HG02588 (cell line): ENCODE data around the gene PSMD1.

ENCODE experiments used
- ATAC-seq: cut with Tn5 transposase; IDR thresholded peaks from one replicate; pipeline ENCODE4 v1.9.1; 2021; ENCODE audit warnings: mild to moderate bottlenecking, moderate library complexity; ENCODE audit not compliant: unreplicated experiment

The PSMD1 gene

GRCh38 chr2:231034291-231034882, 22.3 kb upstream of the PSMD1 start:
- ATAC-seq = no peak

GRCh38 chr2:231036131-231036530, 20.5 kb upstream of the PSMD1 start:
- no peak for ATAC-seq

GRCh38 chr2:231036578-231037106, 20.0 kb upstream of the PSMD1 start:
- ATAC-seq = no peak

GRCh38 chr2:231037202-231037730, 19.4 kb upstream of the PSMD1 start, which contains the start of gene C2orf72:
Gene C2orf72 (plus strand): TSS chr2:231037523. CDS start chr2:231037566, 43 bp downstream.
- no peak for ATAC-seq

- ATAC-seq = no peak
Measured at GRCh38 chr2:231037731-231038482, 18.8 kb upstream of the PSMD1 start.

- ATAC-seq = no peak
Measured at GRCh38 chr2:231038483-231039293, 18.0 kb upstream of the PSMD1 start.

- ATAC-seq = no peak
Measured at GRCh38 chr2:231039294-231039664, 17.4 kb upstream of the PSMD1 start.

- no peak for ATAC-seq
Measured at GRCh38 chr2:231039821-231040364, 16.8 kb upstream of the PSMD1 start.

- no peak for ATAC-seq
Measured at GRCh38 chr2:231041061-231041689, 15.5 kb upstream of the PSMD1 start.

- no peak for ATAC-seq
Measured at GRCh38 chr2:231043796-231044195, 12.9 kb upstream of the PSMD1 start.

GRCh38 chr2:231046916-231047273, 9.8 kb upstream of the PSMD1 start:
- no peak for ATAC-seq

GRCh38 chr2:231047274-231047922, 9.3 kb upstream of the PSMD1 start:
- no peak for ATAC-seq

GRCh38 chr2:231047923-231048915, 8.4 kb upstream of the PSMD1 start:
- ATAC-seq = no peak

- ATAC-seq = no peak
Measured at GRCh38 chr2:231049286-231050017, 7.2 kb upstream of the PSMD1 start.

GRCh38 chr2:231050018-231050901, 6.4 kb upstream of the PSMD1 start:
- ATAC-seq = no peak

GRCh38 chr2:231051116-231051515, 5.6 kb upstream of the PSMD1 start:
- ATAC-seq = no peak
